HepG2 (cell line): ENCODE results near the gene ZMYND8.

ENCODE experiments used
- CTCF ChIP-seq: sonication (generic); formaldehyde crosslinking; IDR thresholded peaks from 2 replicates; pipeline ENCODE4 v1.5.0; 2020; ENCODE audit warnings: mild to moderate bottlenecking, missing genetic modification reagents, moderate library complexity
- HDAC2 ChIP-seq: sonication (generic); formaldehyde crosslinking; IDR thresholded peaks from 2 replicates; pipeline ENCODE4 v1.4.0; 2020; ENCODE audit warnings: missing genetic modification reagents
- JUNB ChIP-seq: sonication (generic); formaldehyde crosslinking; IDR thresholded peaks from 2 replicates; pipeline ENCODE4 v1.8.0; 2022; ENCODE audit warnings: missing genetic modification reagents, mild to moderate bottlenecking, borderline replicate concordance
- KAT7 ChIP-seq: IDR thresholded peaks from 2 replicates; pipeline ENCODE4 v1.6.1; 2018; ENCODE audit warnings: borderline replicate concordance, missing compliant biosample characterization
- PHF8 ChIP-seq: sonication (generic); formaldehyde crosslinking; IDR thresholded peaks from 2 replicates; pipeline ENCODE4 v1.5.0; 2020; ENCODE audit warnings: missing genetic modification reagents
- ZNF296 ChIP-seq: sonication (generic); formaldehyde crosslinking; conservative IDR thresholded peaks from 2 replicates; pipeline ENCODE4 v1.5.0; 2020; ENCODE audit warnings: mild to moderate bottlenecking, missing genetic modification reagents

- TF ChIP-seq ZNF296 (CRISPR knock-in tag) (no peak; the same call in 1 of the 2 replicates), PHF8 (CRISPR knock-in tag) (no peak), CTCF (CRISPR knock-in tag) (no peak), JUNB (CRISPR knock-in tag) (no peak), HDAC2 (CRISPR knock-in tag) (peak; percentile 44; the same call in 1 of the 2 replicates), KAT7 (CRISPR knock-in tag) (no peak; the same call in 1 of the 2 replicates)
These were observed at the start of gene ZMYND8 for GRCh38 chr20:47356526-47357295.
